Stimulated activated CD8-positive, alpha-beta memory T cell treated with anti-CD3 and anti-CD28 coated beads, Interleukin-15, amount 100 ng/mL, for 48 hours (primary cell): ENCODE results near the gene NR5A2.

Experiments
- DNase-seq, 2 donors: peaks; one replicate each; pipeline ENCODE4 v3.0.0-alpha.2; 2020; ENCODE audit warnings: low read depth in 2 of 2

The NR5A2 gene

GRCh38 chr1:200205216-200205995 is 177.9 kb downstream of the NR5A2 start:
- no peak for DNase-seq

- no peak for DNase-seq
Measured at GRCh38 chr1:200206340-200206739, 178.8 kb downstream of the NR5A2 start.

GRCh38 chr1:200206761-200207160 is 179.3 kb downstream of the NR5A2 start:
- no peak for DNase-seq

GRCh38 chr1:200207711-200208126 is 180.2 kb downstream of the NR5A2 start:
- DNase-seq, result no peak

GRCh38 chr1:200211157-200211556 is 183.6 kb downstream of the NR5A2 start:
- DNase-seq, result no peak

GRCh38 chr1:200213392-200213791 is 185.9 kb downstream of the NR5A2 start:
- DNase-seq, result no peak

- DNase-seq, result no peak
Measured at GRCh38 chr1:200213921-200214320, 186.4 kb downstream of the NR5A2 start.

GRCh38 chr1:200215350-200215749 is 187.8 kb downstream of the NR5A2 start:
- no peak for DNase-seq

- no peak for DNase-seq
Measured at GRCh38 chr1:200217703-200218102, 190.2 kb downstream of the NR5A2 start.

- DNase-seq, result no peak
Measured at GRCh38 chr1:200221614-200222282, 194.2 kb downstream of the NR5A2 start.

- no peak for DNase-seq
Measured at GRCh38 chr1:200223207-200223606, 195.7 kb downstream of the NR5A2 start.

GRCh38 chr1:200223613-200224012 is 196.1 kb downstream of the NR5A2 start:
- no peak for DNase-seq

- DNase-seq, result no peak
Measured at GRCh38 chr1:200224315-200224714, 196.8 kb downstream of the NR5A2 start.

GRCh38 chr1:200226268-200226968 is 198.9 kb downstream of the NR5A2 start:
- DNase-seq, result no peak

- DNase-seq, result no peak
Measured at GRCh38 chr1:200226969-200227303, 199.4 kb downstream of the NR5A2 start.
